Measurements from ENCODE around the gene LRRC38.
A peak's percentile ranks its signal among the peaks of the same experiment; 100 is the strongest.

Gene LRRC38

GRCh38 chr1:13516606-13517005 lies 2.8 kb upstream of the LRRC38 start:
- no peak for DNase-seq

GRCh38 chr1:13514821-13515220 lies 1.0 kb upstream of the LRRC38 start:
- no peak for DNase-seq

GRCh38 chr1:13513063-13513894 lies 524 bp downstream of the LRRC38 start:
- DNase-seq, result no peak

- no peak for DNase-seq
Observed at GRCh38 chr1:13512472-13512871, 1.3 kb downstream of the LRRC38 start.

- no peak for DNase-seq
Observed at GRCh38 chr1:13510499-13510898, 3.3 kb downstream of the LRRC38 start.

- DNase-seq, result no peak
Observed at GRCh38 chr1:13507075-13507474, 6.7 kb downstream of the LRRC38 start.

- no peak for DNase-seq
Observed at GRCh38 chr1:13505020-13505419, 8.8 kb downstream of the LRRC38 start.

GRCh38 chr1:13500806-13501205 lies 13.0 kb downstream of the LRRC38 start:
- no peak for DNase-seq

- DNase-seq, result no peak
Observed at GRCh38 chr1:13499422-13499821, 14.4 kb downstream of the LRRC38 start.

GRCh38 chr1:13498553-13498952 lies 15.2 kb downstream of the LRRC38 start:
- DNase-seq, result no peak

GRCh38 chr1:13495186-13495585 lies 18.6 kb downstream of the LRRC38 start:
- no peak for DNase-seq

- DNase-seq, result no peak
Observed at GRCh38 chr1:13494712-13495111, 19.1 kb downstream of the LRRC38 start.

GRCh38 chr1:13494025-13494424 lies 19.8 kb downstream of the LRRC38 start:
- no peak for DNase-seq

GRCh38 chr1:13492711-13493110 lies 21.1 kb downstream of the LRRC38 start:
- no peak for DNase-seq

- DNase-seq, result no peak
Observed at GRCh38 chr1:13487957-13488356, 25.8 kb downstream of the LRRC38 start.

- peak; percentile 30 to 51 for DNase-seq
Observed at GRCh38 chr1:13487143-13487868, 26.5 kb downstream of the LRRC38 start.

GRCh38 chr1:13483946-13484345 lies 29.9 kb downstream of the LRRC38 start:
- no peak for DNase-seq

- DNase-seq, result no peak
Observed at GRCh38 chr1:13482600-13482999, 31.2 kb downstream of the LRRC38 start.

GRCh38 chr1:13479171-13479856 lies 34.5 kb downstream of the LRRC38 start:
- DNase-seq, result no peak

- DNase-seq, result no peak
Observed at GRCh38 chr1:13478692-13479091, 35.1 kb downstream of the LRRC38 start.

GRCh38 chr1:13469343-13469742 lies 44.5 kb downstream of the LRRC38 start:
- no peak for DNase-seq

- no peak for DNase-seq
Observed at GRCh38 chr1:13465515-13465914, 48.3 kb downstream of the LRRC38 start.

GRCh38 chr1:13462682-13463081 lies 51.1 kb downstream of the LRRC38 start:
- DNase-seq, result no peak

GRCh38 chr1:13461977-13462376 lies 51.8 kb downstream of the LRRC38 start:
- DNase-seq, result no peak

Measured in NCI-H187 (cell line).